Gastrocnemius medialis (tissue), 4 donors: Measurements from ENCODE around the gene SIPA1L2.

Experiments
- CTCF ChIP-seq, 5 experiments: fragments of 450-650 bp in 3 of 5; fragments of 200-600 bp in 2 of 5; sonication (generic) in 2 of 5; IDR thresholded peaks in 4 of 5; conservative IDR thresholded peaks in 1 of 5; 1 replicate in 4 of 5; 2 replicates in 1 of 5; pipeline ENCODE4 v1.5.1; 2016 to 2019; ENCODE audit warnings: antibody characterized with exemption in 5 of 5, mild to moderate bottlenecking in 3 of 5, moderate library complexity in 3 of 5
- POLR2A ChIP-seq, 2 donors: fragments of 450-650 bp; IDR thresholded peaks; one replicate each; pipeline ENCODE4 v1.6.1; 2017; ENCODE audit warnings: antibody characterized with exemption in 2 of 2, mild to moderate bottlenecking in 2 of 2, moderate library complexity in 2 of 2

DNA sequence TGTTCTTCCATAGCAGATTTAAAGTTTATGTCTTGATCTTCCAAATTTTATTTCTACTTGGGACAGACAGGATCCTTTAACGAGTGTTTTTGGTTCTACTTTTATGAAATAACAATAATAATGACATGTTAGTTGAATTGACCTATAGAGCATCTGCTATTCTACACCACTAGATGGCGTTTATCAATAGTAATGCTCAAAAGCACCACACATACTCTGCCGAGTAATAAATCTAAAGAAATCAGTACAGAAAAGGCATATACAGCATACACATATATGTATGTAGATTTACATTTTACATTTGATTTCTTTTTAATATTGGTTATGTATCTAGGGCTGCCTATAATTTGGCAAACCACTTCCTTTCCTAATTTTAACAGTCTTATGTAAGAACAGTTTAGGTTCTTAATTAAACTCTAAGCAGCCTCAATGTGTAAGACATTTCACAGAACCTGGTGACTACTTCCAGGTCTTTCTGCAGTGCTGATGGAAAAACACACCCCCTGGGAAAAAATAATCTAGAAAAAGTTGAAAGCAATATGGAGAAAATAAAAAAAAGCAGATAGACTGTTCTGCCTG lies 5.9 kb upstream of the SIPA1L2 start:
- peak; percentile 47 to 85 (median 79) for TF ChIP-seq CTCF (IDR thresholded peaks at IDR 0.05 in 4 of 5, conservative IDR thresholded peaks at IDR 0.05 in 1 of 5)
- TF ChIP-seq POLR2A (IDR thresholded peaks at IDR 0.05), result no peak
